ENCODE measurements around the gene ETV6. TPM values are rescaled to one million over a fixed set of nuclear protein-coding genes. Genes with fewer than 3 reads are reported as not detected.
A peak's percentile ranks its signal among the peaks of the same experiment; 100 is the strongest.

ETV6 gene
- polyA plus RNA-seq, 3 donors = 6.8 to 45.1 (median 11.7) TPM

- Histone ChIP-seq H3K27me3 (ENCODE audit: control insufficient read depth in 2 of 2, insufficient read depth in 2 of 2, low read length in 2 of 2) (no peaks in the 10 kb centered on the region), H3K4me2 (replicated peaks; ENCODE audit: extremely low read depth, low read length, poor library complexity, severe bottlenecking) (no peak overlapping the region), H3K4me1 (ENCODE audit: control insufficient read depth in 1 of 2, insufficient read depth in 2 of 2, low read length in 2 of 2) (peaks cover 23 to 40% of the 10 kb centered on the region in 2 donors), H2AFZ (ENCODE audit: insufficient read depth, low read depth, low read length, poor library complexity, severe bottlenecking) (no peak overlapping the region), H3K4me3 (replicated peaks in 1 of 3; ENCODE audit: low read depth in 2 of 3, low read length in 3 of 3) (no peak overlapping the region), H3K36me3 (replicated peaks in 1 of 2; ENCODE audit: control insufficient read depth in 1 of 2, insufficient read depth in 2 of 2, low read length in 2 of 2) (peaks cover 0 to 8% of the 10 kb centered on the region in 2 donors), H3K9me3 (replicated peaks in 1 of 2; ENCODE audit: control insufficient read depth in 1 of 2, insufficient read depth in 1 of 2, low read length in 2 of 2) (no peaks in the 10 kb centered on the region), H3K9ac (ENCODE audit: insufficient read depth, low read length, poor library complexity, severe bottlenecking) (no peak overlapping the region), H4K20me1 (ENCODE audit: insufficient read depth, low read length) (peaks cover 4% of the 10 kb centered on the region), H3K79me2 (ENCODE audit: insufficient read depth, low read length) (peaks cover 100% of the 10 kb centered on the region), H3K27ac (ENCODE audit: low read depth in 1 of 2, low read length in 2 of 2) (peak overlapping the region in 1 of 2 donors; percentile 17)
- peaks cover 0 to 2% (median 0%) of the 10 kb centered on the region in 7 donors for H3K9me3 Mint-ChIP-seq
- intact Hi-C loops (cut with micrococcal nuclease) = loop anchor here in 1 of 2 donors (10.0 kb wide), 1 partner anchor 85 kb away; no protein-coding TSS in a partner anchor
- TF ChIP-seq CTCF (IDR thresholded peaks at IDR 0.05) = no peak
- no peak overlapping the region for H3K4me3 Mint-ChIP-seq
- H3K27me3 Mint-ChIP-seq (ENCODE audit: low read depth in 3 of 3) = no peaks in the 10 kb centered on the region
- WGBS (ENCODE audit: insufficient coverage) = 75% methylated on average over 4 of the region's 9 CpGs
- H3K4me1 Mint-ChIP-seq = peaks cover 66% of the 10 kb centered on the region
- peak overlapping the region in 1 of 7 donors; percentile 7 for H3K27ac Mint-ChIP-seq
- DNase-seq = no peak
- peaks cover 32 to 33% of the 10 kb centered on the region in 2 donors for H3K36me3 Mint-ChIP-seq
Measured at GRCh38 chr12:11739980-11740577, 90.6 kb downstream of the ETV6 start.

DNA sequence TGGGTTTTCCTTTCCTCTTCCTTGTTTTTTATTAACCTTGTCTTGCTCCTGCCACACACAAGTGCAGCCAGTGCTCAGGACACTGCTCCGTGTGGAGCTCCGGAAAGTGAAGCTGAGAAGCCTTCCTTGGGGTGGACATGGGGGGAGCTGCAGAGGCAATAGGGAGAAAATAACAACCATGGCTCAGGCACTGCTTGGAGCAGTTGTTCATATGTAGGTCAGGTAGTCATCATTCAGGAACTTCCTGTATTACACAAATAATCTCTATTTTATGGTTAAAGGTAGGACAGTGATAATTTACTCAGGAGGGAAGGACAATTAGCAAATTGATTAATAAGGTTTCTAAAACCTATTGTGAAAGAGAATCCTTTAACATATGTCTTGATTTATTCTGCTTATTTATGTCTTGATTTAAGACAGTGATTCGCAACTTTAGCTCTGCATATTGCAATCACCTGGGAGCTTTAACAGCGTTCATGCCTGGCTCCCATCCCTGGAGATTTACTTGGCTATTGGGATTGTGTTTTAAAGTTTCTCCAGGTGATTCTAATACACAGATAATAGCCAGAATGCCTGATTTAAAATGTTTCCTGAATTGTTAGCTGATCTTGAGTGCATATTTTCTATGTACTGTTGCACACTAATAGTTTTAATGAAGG lies 92.1 kb downstream of the ETV6 start:
- no peak overlapping the region for H3K4me3 Mint-ChIP-seq
- peak overlapping the region in 1 of 2 donors; percentile 100 for H3K27ac ChIP-seq (ENCODE audit: low read depth in 1 of 2, low read length in 2 of 2)
- H3K27me3 ChIP-seq (ENCODE audit: control insufficient read depth in 2 of 2, insufficient read depth in 2 of 2, low read length in 2 of 2) = no peaks in the 10 kb centered on the region
- no peaks in the 10 kb centered on the region for H3K9me3 ChIP-seq (replicated peaks in 1 of 2; ENCODE audit: control insufficient read depth in 1 of 2, insufficient read depth in 1 of 2, low read length in 2 of 2)
- TF ChIP-seq CTCF (IDR thresholded peaks at IDR 0.05) = no peak
- no peak overlapping the region for H2AFZ ChIP-seq (ENCODE audit: insufficient read depth, low read depth, low read length, poor library complexity, severe bottlenecking)
- peaks cover 0 to 2% (median 0%) of the 10 kb centered on the region in 7 donors for H3K9me3 Mint-ChIP-seq
- peaks cover 4% of the 10 kb centered on the region for H4K20me1 ChIP-seq (ENCODE audit: insufficient read depth, low read length)
- H3K4me3 ChIP-seq (replicated peaks in 1 of 3; ENCODE audit: low read depth in 2 of 3, low read length in 3 of 3) = no peak overlapping the region
- 100% methylated on average over 2 of the region's 4 CpGs for WGBS (ENCODE audit: insufficient coverage)
- intact Hi-C loops (cut with micrococcal nuclease) = loop anchor here in 1 of 2 donors (10.0 kb wide), 1 partner anchor 87 kb away; no protein-coding TSS in a partner anchor
- H3K36me3 ChIP-seq (replicated peaks in 1 of 2; ENCODE audit: control insufficient read depth in 1 of 2, insufficient read depth in 2 of 2, low read length in 2 of 2) = peaks cover 0 to 8% of the 10 kb centered on the region in 2 donors
- H3K27ac Mint-ChIP-seq = peak overlapping the region in 5 of 7 donors; percentile 8 to 70 (median 28)
- peaks cover 74% of the 10 kb centered on the region for H3K4me1 Mint-ChIP-seq
- H3K27me3 Mint-ChIP-seq (ENCODE audit: low read depth in 3 of 3) = no peaks in the 10 kb centered on the region
- peak in 1 of 3 donors; percentile 54 for DNase-seq
- peaks cover 38 to 54% of the 10 kb centered on the region in 2 donors for H3K4me1 ChIP-seq (ENCODE audit: control insufficient read depth in 1 of 2, insufficient read depth in 2 of 2, low read length in 2 of 2)
- no peak overlapping the region for H3K4me2 ChIP-seq (replicated peaks; ENCODE audit: extremely low read depth, low read length, poor library complexity, severe bottlenecking)
- H3K36me3 Mint-ChIP-seq = peaks cover 28 to 32% of the 10 kb centered on the region in 2 donors
- no peak overlapping the region for H3K9ac ChIP-seq (ENCODE audit: insufficient read depth, low read length, poor library complexity, severe bottlenecking)
- peaks cover 94% of the 10 kb centered on the region for H3K79me2 ChIP-seq (ENCODE audit: insufficient read depth, low read length)

All from CD14-positive monocyte (primary cell).